Neural cell (in vitro differentiated cells): ENCODE results near the gene C11orf97. TPM values are rescaled to one million over a fixed set of nuclear protein-coding genes. Genes with fewer than 3 reads are reported as not detected.

Experiments used
- H2AFZ ChIP-seq: fragments of 200-600, 300-800 bp; sonication (generic), shearing (Covaris generic); 2 replicates; pipeline ENCODE4 v1.6.0; 2014; ENCODE audit warnings: low read depth, mild to moderate bottlenecking, antibody characterized with exemption, low read length, moderate library complexity
- H3F3A ChIP-seq: fragments of 200-600 bp; shearing (Covaris generic); 2 replicates; pipeline ENCODE4 v1.6.1; 2016; ENCODE audit warnings: mild to moderate bottlenecking, moderate library complexity, mixed read lengths, antibody characterized with exemption, low read length; ENCODE audit not compliant: insufficient read depth, poor library complexity, severe bottlenecking
- H3K27ac ChIP-seq: fragments of 200-600, 300-800 bp; sonication (generic), shearing (Covaris generic); 2 replicates; pipeline ENCODE4 v1.5.1; 2014; ENCODE audit warnings: mild to moderate bottlenecking, low read length, moderate library complexity
- H3K27me3 ChIP-seq: fragments of 300-800, 200-600 bp; sonication (generic), shearing (Covaris generic); 2 replicates; pipeline ENCODE4 v1.6.0; 2014; ENCODE audit warnings: mild to moderate bottlenecking, low read depth, low read length, moderate library complexity; ENCODE audit not compliant: insufficient read depth
- H3K36me3 ChIP-seq: fragments of 300-800, 200-600 bp; sonication (generic), shearing (Covaris generic); 2 replicates; pipeline ENCODE4 v1.5.1; 2014; ENCODE audit warnings: mild to moderate bottlenecking, antibody characterized with exemption, low read length, moderate library complexity; ENCODE audit not compliant: insufficient read depth
- H3K4me2 ChIP-seq: fragments of 300-800, 200-600 bp; sonication (generic), shearing (Covaris generic); 2 replicates; pipeline ENCODE4 v1.6.0; 2014; ENCODE audit warnings: mild to moderate bottlenecking, low read length
- H3K4me3 ChIP-seq: fragments of 300-800, 200-600 bp; sonication (generic), shearing (Covaris generic); 2 replicates; pipeline ENCODE4 v1.5.1; 2014; ENCODE audit warnings: mild to moderate bottlenecking, low read length, moderate library complexity
- H3K79me2 ChIP-seq: fragments of 200-600 bp; shearing (Covaris generic); replicated peaks from 2 replicates; pipeline ENCODE4 v1.6.0; 2014; ENCODE audit warnings: mild to moderate bottlenecking, low read length, moderate library complexity; ENCODE audit not compliant: insufficient read depth
- H3K9ac ChIP-seq: fragments of 300-800, 200-600 bp; sonication (generic), shearing (Covaris generic); 2 replicates; pipeline ENCODE4 v1.6.1; 2016; ENCODE audit warnings: mild to moderate bottlenecking, low read length, mixed read lengths
- H3K9me2 ChIP-seq: fragments of 200-600 bp; shearing (Covaris generic); 2 replicates; pipeline ENCODE4 v1.6.1; 2016; ENCODE audit warnings: mild to moderate bottlenecking, low read length, mixed read lengths; ENCODE audit not compliant: insufficient read depth
- H3K9me3 ChIP-seq: fragments of 200-600, 300-800 bp; sonication (generic), shearing (Covaris generic); 2 replicates; pipeline ENCODE4 v1.6.1; 2016; ENCODE audit warnings: mild to moderate bottlenecking, mixed run types, low read length, moderate library complexity, mixed read lengths
- H4K20me1 ChIP-seq: fragments of 200-600 bp; shearing (Covaris generic); 2 replicates; pipeline ENCODE4 v1.6.1; 2016; ENCODE audit warnings: mild to moderate bottlenecking, mixed run types; ENCODE audit not compliant: insufficient read depth
- CTCF ChIP-seq: fragments of 450-650 bp; IDR thresholded peaks from 2 replicates; pipeline ENCODE4 v1.5.1; 2014; ENCODE audit warnings: antibody characterized with exemption, mild to moderate bottlenecking, moderate library complexity; ENCODE audit not compliant: poor library complexity, severe bottlenecking
- MXI1 ChIP-seq: fragments of 450-650 bp; conservative IDR thresholded peaks from 2 replicates; pipeline ENCODE4 v1.6.1; 2014; ENCODE audit warnings: antibody characterized with exemption, mild to moderate bottlenecking; ENCODE audit not compliant: poor library complexity, severe bottlenecking
- SMC3 ChIP-seq: fragments of 450-650 bp; conservative IDR thresholded peaks from 2 replicates; pipeline ENCODE4 v1.6.1; 2014; ENCODE audit warnings: antibody characterized with exemption, mild to moderate bottlenecking, moderate library complexity; ENCODE audit not compliant: poor library complexity
- TAF1 ChIP-seq: IDR thresholded peaks from 2 replicates; pipeline ENCODE4 v1.6.1; 2012; ENCODE audit warnings: low read depth
- polyA plus RNA-seq: library from polyadenylated mRNA; depleted of rRNA; stranded (reverse); fragments of >200 nt; gene quantifications from 2 replicates; pipeline ENCODE4 v1.2.3, GENCODE V29; 2014
- small RNA-seq, 3 experiments: library from RNA; depleted of rRNA; stranded (forward); fragments of <200 nt; gene quantifications; one replicate each; pipeline ENCODE3, GENCODE V24; 2012

Gene C11orf97
- polyA plus RNA-seq, 1 donor from 2014 or later: 0.47 TPM

GRCh38 chr11:94577841-94578240 is 65.6 kb downstream of the C11orf97 start:
- Histone ChIP-seq H3K27ac (no peak overlapping the region), H3F3A (no peaks in the 10 kb centered on the region), H3K4me2 (no peak overlapping the region), H3K9ac (no peak overlapping the region), H4K20me1 (no peaks in the 10 kb centered on the region), H3K4me3 (no peak overlapping the region), H3K9me2 (no peaks in the 10 kb centered on the region), H3K79me2 (no peaks in the 10 kb centered on the region), H2AFZ (no peak overlapping the region), H3K36me3 (no peaks in the 10 kb centered on the region), H3K27me3 (no peaks in the 10 kb centered on the region), H3K9me3 (no peaks in the 10 kb centered on the region)
- TF ChIP-seq TAF1 (no peak), MXI1 (no peak), SMC3 (no peak), CTCF (no peak)

Small RNA genes within 50 kb of the gene (small RNA-seq; reads per million reads assigned to genes)
- gene MIR548L: 0.16 to 2.5 (median 2.1) reads per million in 3 experiments

Other genes with a start within 250 kb of the C11orf97 start
- gene IZUMO1R, start 207.9 kb upstream of the C11orf97 start, polyA plus RNA-seq: not detected in 2 replicates
- gene GPR83, start 111.0 kb upstream of the C11orf97 start, polyA plus RNA-seq: 0.37 and 0.74 TPM in 2 replicates
- 4.3 and 5.1 TPM in 2 replicates for gene MRE11, start 18.6 kb upstream of the C11orf97 start, polyA plus RNA-seq
- 49.2 and 54.6 TPM in 2 replicates for gene ANKRD49, start 18.5 kb upstream of the C11orf97 start, polyA plus RNA-seq
- 0.62 and 1.1 TPM in 2 replicates for gene FUT4, start 31.5 kb downstream of the C11orf97 start, polyA plus RNA-seq
- 1.3 and 2.9 TPM in 2 replicates for gene PIWIL4, start 54.9 kb downstream of the C11orf97 start, polyA plus RNA-seq